ENCODE measurements around the gene SPTSSB. TPM values are rescaled to one million over a fixed set of nuclear protein-coding genes. Genes with fewer than 3 reads are reported as not detected.

Gene SPTSSB
- total RNA-seq, 1 donor from 2014 or later = not detected

GRCh38 chr3:161333696-161334095 lies 37.6 kb downstream of the SPTSSB start:
- Mint-ChIP-seq H3K4me3 (ENCODE audit: unreplicated experiment) (no peak overlapping the region), H3K4me1 (ENCODE audit: unreplicated experiment) (no peaks in the 10 kb centered on the region), H3K9me3 (ENCODE audit: unreplicated experiment) (no peaks in the 10 kb centered on the region), H3K36me3 (ENCODE audit: unreplicated experiment) (no peaks in the 10 kb centered on the region), H3K27ac (ENCODE audit: unreplicated experiment) (no peak overlapping the region), H3K27me3 (ENCODE audit: unreplicated experiment) (peaks cover 31% of the 10 kb centered on the region)
- no peak for DNase-seq (ENCODE audit: extremely low spot score, unreplicated experiment)
- TF ChIP-seq CTCF (IDR thresholded peaks at IDR 0.05) = no peak

GRCh38 chr3:161332792-161333191 lies 38.5 kb downstream of the SPTSSB start:
- no peak for TF ChIP-seq CTCF (IDR thresholded peaks at IDR 0.05)
- Mint-ChIP-seq H3K27me3 (ENCODE audit: unreplicated experiment) (peaks cover 27% of the 10 kb centered on the region), H3K4me1 (ENCODE audit: unreplicated experiment) (no peaks in the 10 kb centered on the region), H3K4me3 (ENCODE audit: unreplicated experiment) (no peak overlapping the region), H3K9me3 (ENCODE audit: unreplicated experiment) (no peaks in the 10 kb centered on the region), H3K36me3 (ENCODE audit: unreplicated experiment) (no peaks in the 10 kb centered on the region), H3K27ac (ENCODE audit: unreplicated experiment) (no peak overlapping the region)
- DNase-seq (ENCODE audit: extremely low spot score, unreplicated experiment) = no peak

- H3K36me3 Mint-ChIP-seq (ENCODE audit: unreplicated experiment) = no peaks in the 10 kb centered on the region
- no peak for TF ChIP-seq CTCF (IDR thresholded peaks at IDR 0.05)
- no peak overlapping the region for H3K4me3 Mint-ChIP-seq (ENCODE audit: unreplicated experiment)
- peaks cover 11% of the 10 kb centered on the region for H3K9me3 Mint-ChIP-seq (ENCODE audit: unreplicated experiment)
- DNase-seq (ENCODE audit: extremely low spot score, unreplicated experiment) = no peak
- H3K27ac Mint-ChIP-seq (ENCODE audit: unreplicated experiment) = no peak overlapping the region
- H3K4me1 Mint-ChIP-seq (ENCODE audit: unreplicated experiment) = no peaks in the 10 kb centered on the region
- H3K27me3 Mint-ChIP-seq (ENCODE audit: unreplicated experiment) = peaks cover 34% of the 10 kb centered on the region
Observed at GRCh38 chr3:161325059-161325458, 46.3 kb downstream of the SPTSSB start.

GRCh38 chr3:161323926-161324621 lies 47.2 kb downstream of the SPTSSB start:
- Mint-ChIP-seq H3K27ac (ENCODE audit: unreplicated experiment) (no peak overlapping the region), H3K4me1 (ENCODE audit: unreplicated experiment) (no peaks in the 10 kb centered on the region), H3K27me3 (ENCODE audit: unreplicated experiment) (peaks cover 35% of the 10 kb centered on the region), H3K36me3 (ENCODE audit: unreplicated experiment) (no peaks in the 10 kb centered on the region), H3K4me3 (ENCODE audit: unreplicated experiment) (no peak overlapping the region), H3K9me3 (ENCODE audit: unreplicated experiment) (peaks cover 12% of the 10 kb centered on the region)
- no peak for DNase-seq (ENCODE audit: extremely low spot score, unreplicated experiment)
- TF ChIP-seq CTCF (IDR thresholded peaks at IDR 0.05) = no peak

GRCh38 chr3:161322781-161323568 lies 48.3 kb downstream of the SPTSSB start:
- peaks cover 12% of the 10 kb centered on the region for H3K9me3 Mint-ChIP-seq (ENCODE audit: unreplicated experiment)
- H3K27ac Mint-ChIP-seq (ENCODE audit: unreplicated experiment) = no peak overlapping the region
- TF ChIP-seq CTCF (IDR thresholded peaks at IDR 0.05) = no peak
- no peak overlapping the region for H3K4me3 Mint-ChIP-seq (ENCODE audit: unreplicated experiment)
- H3K4me1 Mint-ChIP-seq (ENCODE audit: unreplicated experiment) = no peaks in the 10 kb centered on the region
- no peaks in the 10 kb centered on the region for H3K36me3 Mint-ChIP-seq (ENCODE audit: unreplicated experiment)
- H3K27me3 Mint-ChIP-seq (ENCODE audit: unreplicated experiment) = peaks cover 31% of the 10 kb centered on the region
- no peak for DNase-seq (ENCODE audit: extremely low spot score, unreplicated experiment)
